HepG2 (cell line): ENCODE data around the gene SLC35F6. TPM values are rescaled to one million over a fixed set of nuclear protein-coding genes. Genes with fewer than 3 reads are reported as not detected.

Experiments used
- CENPX ChIP-seq: sonication (generic); formaldehyde crosslinking; IDR thresholded peaks from 2 replicates; pipeline ENCODE4 v1.9.0; 2021; ENCODE audit warnings: mild to moderate bottlenecking, missing genetic modification reagents, moderate library complexity
- DNMT1 ChIP-seq: sonication (generic); formaldehyde crosslinking; IDR thresholded peaks from 2 replicates; pipeline ENCODE4 v1.5.1; 2020; ENCODE audit warnings: mild to moderate bottlenecking, missing genetic modification reagents
- ETV5 ChIP-seq: IDR thresholded peaks from 2 replicates; pipeline ENCODE4 v1.6.1; 2018; ENCODE audit warnings: missing biosample characterization, missing genetic modification reagents, inconsistent platforms, borderline replicate concordance
- HNF1A ChIP-seq, 2 experiments: sonication (generic) in 1 of 2; formaldehyde crosslinking in 1 of 2; IDR thresholded peaks; 2 replicates each; pipeline versions ENCODE4 v1.4.0 to v1.6.1; 2016 to 2020; ENCODE audit warnings: borderline replicate concordance in 1 of 2, low read depth in 1 of 2, mild to moderate bottlenecking in 1 of 2, missing genetic modification reagents in 1 of 2
- HNRNPK ChIP-seq: fragments of 200-400 bp; formaldehyde crosslinking; IDR thresholded peaks from 2 replicates; pipeline ENCODE4 v1.6.1; 2018; ENCODE audit warnings: low read length, low read depth, moderate library complexity, mild to moderate bottlenecking; ENCODE audit not compliant: poor library complexity, severe bottlenecking
- KDM6A ChIP-seq: IDR thresholded peaks from 2 replicates; pipeline ENCODE4 v1.6.1; 2016; ENCODE audit warnings: low read depth
- KLF11 ChIP-seq: IDR thresholded peaks from 2 replicates; pipeline ENCODE4 v1.6.1; 2016; ENCODE audit warnings: missing compliant biosample characterization
- LBX2 ChIP-seq: sonication (generic); formaldehyde crosslinking; IDR thresholded peaks from 2 replicates; pipeline ENCODE4 v1.5.0; 2020; ENCODE audit warnings: missing genetic modification reagents, mild to moderate bottlenecking, borderline replicate concordance
- MED13 ChIP-seq: sonication (generic); formaldehyde crosslinking; IDR thresholded peaks from 2 replicates; pipeline ENCODE4 v1.5.0; 2020; ENCODE audit warnings: missing genetic modification reagents
- PCBP2 ChIP-seq: fragments of 200-400 bp; formaldehyde crosslinking; optimal IDR thresholded peaks from 2 replicates; pipeline ENCODE3; 2018; ENCODE audit warnings: low read length, low read depth; ENCODE audit not compliant: poor library complexity, severe bottlenecking
- PRDM10 ChIP-seq: sonication (generic); formaldehyde crosslinking; IDR thresholded peaks from 2 replicates; pipeline ENCODE4 v1.4.0; 2020; ENCODE audit warnings: low read depth, missing genetic modification reagents
- SIX1 ChIP-seq: sonication (generic); formaldehyde crosslinking; IDR thresholded peaks from 2 replicates; pipeline ENCODE4 v1.4.0; 2020; ENCODE audit warnings: missing genetic modification reagents, borderline replicate concordance
- SRF ChIP-seq: IDR thresholded peaks from 2 replicates; pipeline ENCODE4 v1.6.1; 2011; ENCODE audit warnings: mild to moderate bottlenecking, low read depth, low read length, moderate library complexity
- SUZ12 ChIP-seq: fragments of 150-350 bp; IDR thresholded peaks from 2 replicates; pipeline ENCODE4 v1.6.1; 2014; ENCODE audit warnings: low read depth, low read length
- XRCC5 ChIP-seq: fragments of 200-400 bp; formaldehyde crosslinking; optimal IDR thresholded peaks from 2 replicates; pipeline ENCODE3; 2017; ENCODE audit warnings: mild to moderate bottlenecking, low read length
- ZFP41 ChIP-seq: sonication (generic); formaldehyde crosslinking; IDR thresholded peaks from 2 replicates; pipeline ENCODE4 v1.4.0; 2020; ENCODE audit warnings: mild to moderate bottlenecking, missing genetic modification reagents, borderline replicate concordance
- ZNF180 ChIP-seq: sonication (generic); formaldehyde crosslinking; IDR thresholded peaks from 2 replicates; pipeline ENCODE4 v1.4.0; 2020; ENCODE audit warnings: low read depth, missing genetic modification reagents, borderline replicate concordance
- ZNF326 ChIP-seq: sonication (generic); formaldehyde crosslinking; IDR thresholded peaks from 2 replicates; pipeline ENCODE4 v1.4.0; 2020; ENCODE audit warnings: missing genetic modification reagents, borderline replicate concordance
- ZNF546 ChIP-seq: sonication (generic); formaldehyde crosslinking; conservative IDR thresholded peaks from 2 replicates; pipeline ENCODE4 v1.8.1; 2023; ENCODE audit warnings: mild to moderate bottlenecking, missing genetic modification reagents
- ZNF580 ChIP-seq: IDR thresholded peaks from 2 replicates; pipeline ENCODE4 v1.6.1; 2016; ENCODE audit warnings: low read depth, borderline replicate concordance
- ZNF792 ChIP-seq: IDR thresholded peaks from 2 replicates; pipeline ENCODE4 v1.6.1; 2016
- polyA plus RNA-seq, 8 experiments: library from polyadenylated mRNA; depleted of rRNA in 3 of 8; stranded (reverse) in 7 of 8; unstranded in 1 of 8; fragments of >200 nt; fragmentation: Illumina TruSeq in 4 of 8; extraction: Trizol in 4 of 8; gene quantifications; 2 replicates each; pipeline versions ENCODE4 v1.2.1 to v1.2.3, GENCODE V29; 2011 to 2016; ENCODE audit warnings: low read depth in 4 of 8, missing spikeins in 1 of 8, mixed read lengths in 1 of 8; ENCODE audit not compliant: insufficient read depth in 1 of 8
- total RNA-seq, 5 experiments: library from RNA; depleted of rRNA; stranded (reverse); fragments of >200 nt; fragmentation: Illumina TruSeq; extraction: Trizol; gene quantifications; 2 replicates each; pipeline ENCODE4 v1.2.3, GENCODE V29; 2016; ENCODE audit warnings: low read depth in 1 of 5

Gene SLC35F6
- total and polyA plus RNA-seq, 2 of the 13 experiments (the other 11 are each of a cell fraction or from before 2014, with no cell fraction given) = 15.2 to 21.2 TPM

- TF ChIP-seq HNF1A (IDR thresholded peaks at IDR 0.05; ENCODE audit: low read depth) (no peak), HNF1A (CRISPR knock-in tag; IDR thresholded peaks at IDR 0.05; ENCODE audit: borderline replicate concordance) (peak; percentile 51; the same call in 1 of the 2 replicates), MED13 (CRISPR knock-in tag) (no peak), HNRNPK (no peak), KDM6A (no peak), SIX1 (no peak), ZNF580 (CRISPR knock-in tag) (no peak), ZNF326 (CRISPR knock-in tag) (no peak), XRCC5 (peak; percentile 60), ZNF180 (CRISPR knock-in tag) (no peak), CENPX (no peak), ETV5 (CRISPR knock-in tag) (no peak), SRF (no peak), LBX2 (CRISPR knock-in tag) (no peak), PCBP2 (no peak), ZNF546 (CRISPR knock-in tag) (no peak), ZFP41 (CRISPR knock-in tag) (no peak), ZNF792 (no peak), PRDM10 (CRISPR knock-in tag) (0 out of 2 replicates have a peak, but pooled peaks have one; percentile 18), KLF11 (CRISPR knock-in tag) (no peak), DNMT1 (CRISPR knock-in tag) (no peak), SUZ12 (no peak)
Measured at GRCh38 chr2:26721115-26722032, 42.7 kb upstream of the SLC35F6 start (continued).
